DMS153 (cell line): ENCODE results near the gene IL36RN.

ENCODE experiments used
- DNase-seq: peaks from one replicate; lab custom pipeline; 2025; lab: John Stamatoyannopoulos, UW

The IL36RN gene

DNA sequence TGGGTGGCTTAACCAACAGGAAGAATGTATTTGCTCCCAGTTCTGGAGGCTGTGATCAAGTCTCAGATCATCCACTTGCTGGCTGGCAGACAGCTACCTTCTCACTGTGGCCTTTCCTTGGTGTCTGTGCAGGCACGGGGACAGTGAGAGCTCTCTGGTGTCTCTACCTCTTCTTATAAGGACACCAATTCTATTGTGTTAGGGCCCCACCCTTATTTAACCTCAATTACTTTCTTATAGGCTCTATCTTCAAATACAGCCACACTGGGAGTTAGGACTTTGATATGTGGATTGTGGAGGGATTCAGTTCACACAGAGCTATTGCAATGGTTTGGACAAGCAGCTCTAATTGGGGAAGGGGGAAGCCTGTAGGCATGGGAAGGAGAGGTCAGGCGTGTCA, 43.1 kb downstream of the IL36RN start:
- DNase-seq: no peak

DNA sequence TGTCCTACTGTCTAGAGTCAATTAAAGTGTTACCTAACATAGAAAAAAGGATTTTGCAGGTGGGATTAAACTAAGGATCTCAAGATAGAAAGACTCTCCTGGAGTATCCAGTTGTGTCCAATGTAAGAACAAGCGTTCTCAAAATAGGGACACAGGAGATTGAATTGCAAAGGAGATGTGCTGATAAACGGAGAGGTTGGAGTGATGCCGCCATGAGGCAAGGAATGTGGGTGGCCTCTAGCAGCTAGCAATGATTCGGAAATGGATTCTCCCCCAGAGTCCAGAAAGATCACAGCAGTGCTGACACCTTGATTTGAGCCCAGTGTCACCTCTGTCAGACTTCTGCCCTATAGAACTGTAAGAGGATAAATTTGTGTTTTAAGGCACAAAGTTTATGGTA, 44.3 kb downstream of the IL36RN start:
- DNase-seq: no peak

DNA sequence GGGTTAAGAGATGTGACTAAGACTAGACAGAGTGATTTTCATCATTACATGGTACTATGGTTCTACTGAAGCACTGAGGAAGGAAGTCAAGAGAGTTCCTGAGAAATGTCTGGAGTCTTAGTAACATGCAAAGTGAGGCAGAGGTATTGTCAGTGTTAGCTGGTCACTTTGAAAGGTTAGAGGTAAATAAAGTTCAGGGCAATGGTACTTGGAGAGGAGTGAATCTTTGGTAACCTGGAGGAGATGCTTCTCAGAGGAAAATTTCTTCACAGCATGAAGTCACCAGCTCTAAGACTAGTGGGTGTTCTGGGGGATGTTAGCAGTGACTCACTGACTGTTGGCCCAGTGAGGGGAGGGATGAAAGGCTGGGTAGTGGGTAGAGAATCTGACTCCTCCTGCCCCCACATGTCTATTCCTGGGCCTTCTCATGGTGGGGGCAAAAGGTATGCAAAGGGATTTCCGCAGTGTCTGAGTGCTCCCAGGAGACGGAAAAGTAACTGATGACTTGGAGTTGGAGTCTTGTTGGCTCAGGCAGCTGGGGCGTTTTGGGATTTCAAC, 45.1 kb downstream of the IL36RN start:
- no peak for DNase-seq

DNA sequence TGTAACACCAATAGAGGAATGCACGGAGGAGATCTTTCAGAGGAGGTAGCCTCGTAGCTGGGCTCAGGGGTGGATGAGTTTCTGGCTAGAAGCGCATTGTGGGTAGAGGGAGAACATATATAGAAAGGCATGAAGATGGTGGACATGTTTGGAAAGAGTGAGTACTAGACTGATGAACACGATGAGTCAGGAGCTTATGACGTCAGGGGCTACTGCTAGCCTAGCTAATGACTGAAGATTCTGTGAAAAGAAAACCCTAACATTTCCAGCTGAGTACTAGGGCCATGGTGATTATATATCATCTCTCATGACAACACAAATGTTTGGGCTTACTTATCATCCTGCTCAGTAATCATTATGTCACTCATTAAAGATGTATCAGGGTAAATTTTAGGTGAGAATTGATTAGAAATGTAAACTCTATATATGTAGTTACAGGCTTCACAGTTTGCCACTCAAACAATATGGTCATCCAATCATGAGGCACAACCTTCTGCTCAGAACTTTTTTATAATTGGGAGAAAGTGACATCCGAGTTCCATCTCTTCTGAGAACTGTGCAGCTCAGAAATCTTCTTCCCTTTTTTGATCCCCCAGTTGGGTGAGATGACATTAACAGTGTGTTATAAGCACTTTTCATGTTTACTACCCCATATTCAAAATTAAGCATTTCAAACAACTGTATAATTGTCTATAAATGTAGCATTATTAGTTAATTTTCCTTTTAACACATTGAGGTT, 46.2 kb downstream of the IL36RN start:
- no peak for DNase-seq

DNA sequence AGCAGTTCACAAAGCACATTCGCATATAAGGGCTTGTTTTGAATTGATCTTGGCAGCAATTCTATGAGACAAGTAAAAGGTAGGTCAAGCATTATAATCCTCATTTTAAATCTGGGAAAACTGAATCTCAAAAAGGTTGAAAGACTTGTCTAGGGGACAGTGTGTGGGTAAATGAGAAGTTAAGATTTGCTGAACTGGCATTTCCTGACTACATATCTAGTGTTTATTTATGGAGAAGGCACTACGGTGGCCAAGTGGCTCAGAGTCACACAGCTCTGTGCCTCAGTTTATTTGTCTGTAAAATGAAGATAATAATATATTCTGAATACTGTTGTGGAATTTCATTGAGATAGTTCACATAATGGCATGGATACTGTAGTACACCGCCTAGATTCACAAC, 52.1 kb downstream of the IL36RN start:
- DNase-seq: no peak

DNA sequence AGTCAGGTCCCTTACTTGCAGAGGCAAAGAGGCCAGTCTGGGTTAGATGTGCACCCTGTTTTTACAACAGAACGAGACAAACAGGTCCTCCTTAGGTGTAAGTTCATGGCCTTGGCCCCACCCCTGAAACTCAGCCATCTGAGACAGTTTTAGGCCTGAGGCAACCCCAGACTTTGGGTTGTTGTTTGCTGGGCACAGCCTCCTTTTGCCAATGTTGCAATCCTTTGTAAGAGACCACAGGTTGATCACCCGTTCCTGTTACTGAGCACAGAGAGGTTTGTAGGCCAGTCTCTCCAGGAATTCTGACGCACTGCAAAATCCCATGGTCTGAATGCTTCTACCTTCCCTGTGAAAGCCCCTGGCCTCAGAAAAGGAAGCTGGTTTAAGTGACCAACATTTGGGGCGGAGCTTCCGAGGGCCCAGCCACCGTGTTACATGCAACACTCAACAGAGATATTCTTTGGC, 52.9 kb downstream of the IL36RN start:
- no peak for DNase-seq

DNA sequence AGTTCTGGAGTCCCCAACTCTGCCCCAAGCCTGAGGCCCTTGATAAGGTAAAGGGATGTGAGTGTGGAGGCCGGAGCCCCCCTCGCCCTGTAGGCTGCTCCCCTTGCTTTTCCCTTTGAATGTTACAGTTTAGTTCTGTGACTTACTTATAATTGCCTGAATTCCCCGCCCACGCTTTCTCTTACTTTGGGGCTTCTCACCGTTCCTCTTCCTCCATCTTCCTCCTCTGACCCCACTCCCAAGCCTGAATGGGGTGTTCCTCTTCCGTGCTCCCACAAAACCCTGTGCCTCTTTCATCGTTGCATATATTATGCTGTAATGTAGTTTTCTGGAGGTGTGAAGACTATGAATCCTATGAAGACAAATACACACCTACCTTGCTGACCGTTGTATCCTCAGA, 53.4 kb downstream of the IL36RN start:
- DNase-seq: no peak

DNA sequence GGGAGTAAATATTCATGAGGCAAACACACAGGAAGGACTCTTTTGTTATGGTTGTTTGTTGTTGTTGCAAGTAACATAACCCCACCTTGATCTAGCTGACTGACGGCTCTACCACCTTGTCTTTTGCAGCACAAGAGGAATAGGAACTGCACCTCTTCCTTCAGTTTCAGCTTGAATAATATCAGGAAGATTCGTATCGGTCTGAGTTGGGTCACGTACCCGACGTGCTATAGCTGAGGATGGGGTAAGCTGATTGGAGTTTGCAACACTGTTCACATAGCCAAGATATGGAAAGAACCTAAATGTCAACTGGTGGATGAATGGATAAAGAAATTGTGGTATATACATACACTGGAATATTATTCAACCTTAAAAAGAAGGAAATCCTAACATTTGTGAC, 53.9 kb downstream of the IL36RN start:
- DNase-seq: no peak

DNA sequence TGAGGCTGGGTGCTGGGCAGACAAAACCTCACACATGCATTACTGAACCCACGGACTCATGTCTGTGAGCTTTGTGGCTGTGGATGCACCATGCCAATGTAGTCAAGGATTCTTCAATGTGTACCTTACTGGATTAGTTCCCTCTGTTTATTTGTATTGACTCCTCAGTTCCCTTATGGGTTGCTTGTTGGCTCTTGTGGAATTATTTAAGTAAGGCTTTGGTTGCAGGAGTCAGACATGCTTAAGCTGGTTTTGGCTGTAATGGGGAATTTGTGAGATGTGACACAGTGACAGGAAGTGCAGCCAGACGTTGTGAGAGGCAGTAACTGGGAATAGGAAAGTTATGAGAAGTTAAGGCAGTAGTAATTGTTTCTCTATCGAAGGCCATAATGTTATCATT, 54.8 kb downstream of the IL36RN start:
- no peak for DNase-seq
